GM18951 (cell line): ENCODE results near the gene ATP1A3.

Experiments
- POLR2A ChIP-seq: IDR thresholded peaks from 4 replicates; pipeline ENCODE4 v1.6.1; 2011; ENCODE audit warnings: mild to moderate bottlenecking; ENCODE audit not compliant: insufficient read length, insufficient read depth; ENCODE audit errors: extremely low read depth
- in situ Hi-C: fragments of 300-500 bp; cut with MboI; formaldehyde crosslinking; loops from one replicate; pipeline ENCODE4 v1.12.0; 2022; ENCODE audit warnings: low sequenced_read_pairs, mixed read lengths, inconsistent platforms; ENCODE audit not compliant: unreplicated experiment

The ATP1A3 gene

DNA sequence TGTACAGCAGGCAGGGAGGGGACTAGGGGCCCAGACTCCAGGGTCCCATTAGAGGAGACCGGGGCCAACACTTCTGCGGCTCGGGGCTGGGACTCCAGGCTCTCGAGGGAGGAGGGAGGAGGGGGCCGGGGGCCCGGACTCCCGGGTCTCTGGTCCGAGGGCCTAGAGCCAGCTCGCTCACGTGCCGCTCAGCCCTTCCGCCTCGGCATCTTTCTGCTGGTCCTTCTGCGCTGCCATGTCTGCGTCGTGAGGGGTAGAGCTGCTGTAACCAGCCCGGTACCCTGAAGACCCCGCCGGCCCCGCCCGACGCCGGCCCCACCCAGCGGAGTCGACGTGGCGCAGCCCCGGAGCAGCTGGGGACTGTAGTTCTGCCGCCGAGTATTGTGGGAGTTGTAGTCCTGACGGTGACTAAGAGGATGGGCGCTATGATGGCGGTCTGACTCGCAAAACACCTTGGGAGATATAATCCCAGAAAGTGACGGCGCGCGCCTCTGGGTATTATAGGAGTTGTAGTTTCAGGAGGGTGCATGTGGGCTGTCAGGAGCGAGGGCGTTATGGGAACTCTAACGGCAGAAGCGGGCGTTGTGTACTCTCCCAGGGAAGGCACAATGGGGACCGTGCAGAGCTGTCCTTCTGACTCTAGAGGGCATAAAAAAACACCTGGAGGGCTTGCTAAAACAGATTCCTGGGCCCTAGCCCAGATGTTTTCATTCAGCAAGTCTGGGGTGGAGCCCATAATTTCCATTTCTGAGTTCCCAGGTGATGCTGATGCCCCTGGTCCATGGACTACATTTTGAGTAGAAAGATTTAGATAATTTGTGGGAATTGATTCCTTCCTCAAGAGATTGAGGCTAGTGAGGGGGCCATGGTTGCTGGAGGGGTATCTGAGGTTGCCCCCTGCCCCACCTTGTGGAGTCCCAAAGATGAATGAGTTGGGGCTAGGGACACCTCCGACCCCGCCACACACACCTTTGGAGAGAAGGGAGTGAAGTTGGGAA lies 34.7 kb downstream of the ATP1A3 start, which contains the start of gene RABAC1:
Gene RABAC1, minus strand, starts transcription at position 266 of the 998 bp plus-strand sequence. Its CDS starts 29 bp downstream, at position 237.
- TF ChIP-seq POLR2A: peak; percentile 56
- in situ Hi-C loops: no loop called here

DNA sequence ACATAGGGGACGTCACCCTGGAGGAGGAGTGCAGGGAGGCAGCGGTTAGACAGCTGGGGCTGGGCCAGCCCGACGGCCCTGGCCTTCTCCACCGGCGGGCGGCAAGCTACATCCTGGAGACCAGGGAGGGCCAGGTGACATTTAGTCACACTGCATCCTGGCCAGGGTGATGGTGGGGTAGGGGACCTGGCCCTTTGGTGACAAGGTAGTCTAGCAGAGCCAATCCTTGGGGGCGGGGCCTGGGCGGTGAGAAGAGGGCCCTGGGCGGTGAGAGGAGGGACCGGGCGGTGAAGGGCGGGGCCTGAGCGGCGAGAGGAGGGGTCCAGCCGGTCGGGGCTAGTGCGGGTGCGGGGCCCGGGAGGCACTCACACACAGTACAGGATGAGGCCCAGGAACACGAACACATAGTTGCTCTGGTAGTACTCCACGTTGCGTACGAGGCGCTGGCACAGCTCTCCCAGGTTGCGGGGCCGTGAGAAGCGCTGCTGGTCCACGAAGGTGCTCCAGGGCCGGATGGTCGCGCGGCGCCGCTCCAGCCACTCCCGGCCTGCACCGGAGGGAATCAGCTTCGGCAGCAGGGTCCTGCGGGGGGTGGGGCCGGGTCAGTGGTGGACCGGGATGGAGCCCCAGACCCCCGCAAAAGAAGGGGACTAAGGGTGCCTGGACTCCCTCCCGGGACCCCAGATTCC lies 35.5 kb downstream of the ATP1A3 start:
- in situ Hi-C loops: no loop called here
- TF ChIP-seq POLR2A: peak; percentile 36

DNA sequence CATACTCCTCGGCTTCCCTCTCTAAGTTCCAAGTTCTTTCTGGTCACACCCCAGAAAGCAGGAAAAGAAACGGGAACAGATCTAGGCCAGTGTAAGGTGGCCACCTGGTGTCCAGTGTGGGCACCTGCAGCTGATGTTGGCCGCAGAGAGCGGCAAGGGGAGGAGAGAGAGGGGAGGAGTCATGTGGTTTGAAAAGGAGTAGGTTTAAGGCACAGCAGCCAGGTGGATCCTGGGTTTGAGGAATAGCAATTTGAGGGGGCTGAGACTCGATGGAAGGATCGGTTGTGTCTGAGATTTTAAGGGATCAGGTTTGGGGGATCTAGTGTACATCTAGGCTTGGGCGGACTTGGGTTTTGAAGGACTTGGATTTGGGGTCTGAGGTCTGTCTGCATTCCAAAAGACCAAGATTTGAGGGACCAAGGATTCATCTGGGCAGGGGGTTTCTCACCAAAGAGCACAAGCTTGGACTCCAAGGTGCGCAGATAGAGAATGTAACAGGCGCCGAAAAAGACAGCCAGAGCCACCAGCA lies 36.1 kb downstream of the ATP1A3 start:
- in situ Hi-C loops: no loop called here

DNA sequence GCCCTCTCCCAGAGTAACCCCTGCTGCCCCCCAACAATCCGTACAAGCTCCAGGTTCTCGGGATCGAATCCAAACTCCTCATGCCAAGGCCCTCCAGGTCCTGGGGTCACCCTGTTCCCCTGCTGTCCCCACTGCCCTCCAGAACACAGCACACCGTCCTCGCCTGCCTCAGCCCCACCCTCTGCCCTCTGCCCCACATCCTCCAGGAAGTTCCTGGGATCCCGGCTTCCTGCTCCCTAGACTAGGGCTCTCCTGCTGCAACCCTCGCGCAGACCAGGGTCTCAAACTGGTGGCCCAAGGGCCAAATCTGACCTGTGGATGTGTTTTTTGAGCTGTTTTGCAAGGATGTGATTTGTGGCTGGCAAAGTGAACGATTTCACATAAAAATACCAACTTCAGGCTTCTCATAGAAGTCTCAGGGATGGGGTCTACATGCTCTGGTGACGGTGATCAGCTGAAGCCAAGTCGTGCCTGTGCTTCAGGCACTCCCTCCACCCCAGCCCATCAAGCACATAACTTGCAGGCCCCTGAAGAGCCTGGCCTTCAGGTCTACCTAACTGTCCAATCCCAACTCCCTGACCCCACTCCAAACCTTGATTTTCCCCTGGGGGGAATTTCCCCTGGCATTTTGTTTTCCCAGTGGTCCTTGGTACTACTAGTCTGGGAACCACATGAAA lies 36.7 kb downstream of the ATP1A3 start:
- in situ Hi-C loops: no loop called here

More for the DNA sequence above, 36.1 kb downstream of the ATP1A3 start:
- TF ChIP-seq POLR2A: no peak

DNA sequence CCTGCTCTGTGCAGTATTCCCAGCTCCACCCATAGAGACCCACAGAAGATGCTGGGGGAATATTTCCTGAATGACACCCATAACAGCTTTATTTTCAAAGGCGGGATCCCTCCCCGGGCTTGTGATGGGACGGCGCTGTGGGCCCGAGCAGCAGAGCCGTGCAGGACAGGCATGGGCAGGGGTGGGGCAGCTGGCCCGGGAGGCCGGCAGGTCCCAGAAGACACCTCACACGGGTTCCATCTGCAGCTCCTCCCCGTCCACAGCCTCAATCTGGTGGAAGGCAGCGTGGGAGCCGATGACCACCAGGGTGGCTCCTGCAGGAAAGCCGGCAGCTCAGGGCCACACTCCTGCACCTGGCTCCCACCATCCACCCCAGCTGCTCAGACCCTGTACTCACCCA lies 37.4 kb downstream of the ATP1A3 start:
- in situ Hi-C loops: no loop called here
- TF ChIP-seq POLR2A: no peak

More for the DNA sequence above, 36.7 kb downstream of the ATP1A3 start:
- TF ChIP-seq POLR2A: no peak

DNA sequence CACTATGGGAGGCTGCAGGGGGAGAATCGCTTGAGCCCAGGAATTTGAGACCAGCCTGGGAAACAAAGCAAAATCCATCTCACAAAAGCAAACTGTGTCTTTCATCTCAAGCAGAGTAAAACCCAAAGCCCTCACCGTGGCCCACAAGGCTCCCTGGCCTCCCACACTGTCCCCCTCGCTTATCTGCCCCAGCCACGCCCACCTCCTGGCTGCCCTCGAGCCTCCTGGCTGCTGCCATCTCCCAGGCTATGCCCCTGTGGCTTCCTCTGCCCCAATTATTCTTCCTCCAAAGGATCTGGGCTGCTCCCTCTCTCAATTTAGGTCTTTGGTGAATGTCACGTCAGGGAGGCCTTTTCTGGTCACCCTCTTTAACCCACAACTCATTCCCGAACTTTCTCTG lies 38.5 kb downstream of the ATP1A3 start:
- no peak for TF ChIP-seq POLR2A
- in situ Hi-C loops: no loop called here

DNA sequence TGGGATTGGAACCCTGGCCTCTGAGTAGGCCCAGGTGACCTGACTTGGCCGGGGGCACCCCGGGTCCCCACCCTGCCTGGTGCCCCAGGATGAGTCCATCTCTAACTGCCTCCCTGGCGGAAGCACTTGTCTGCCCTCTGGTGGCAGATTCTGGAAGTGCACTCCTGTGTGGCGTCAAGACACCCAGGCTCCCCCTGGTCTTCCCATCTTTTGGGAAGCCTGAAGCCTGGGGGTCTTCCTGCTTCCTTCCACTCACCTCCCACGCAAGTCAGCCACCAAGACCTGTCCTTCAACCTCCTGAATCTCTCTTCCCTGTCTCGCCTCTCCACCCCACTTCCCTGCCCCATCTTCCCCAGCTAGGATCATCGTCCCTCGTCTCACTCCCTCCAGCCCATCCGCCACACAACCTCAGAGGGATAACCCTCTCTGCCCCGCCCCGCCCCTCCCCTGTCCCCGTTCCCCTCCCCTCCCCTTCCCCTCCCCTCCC lies 42.3 kb downstream of the ATP1A3 start:
- in situ Hi-C loops: loop anchor here (5.0 kb wide), 1 partner anchor 79 kb away; no protein-coding TSS in a partner anchor
- TF ChIP-seq POLR2A: no peak

DNA sequence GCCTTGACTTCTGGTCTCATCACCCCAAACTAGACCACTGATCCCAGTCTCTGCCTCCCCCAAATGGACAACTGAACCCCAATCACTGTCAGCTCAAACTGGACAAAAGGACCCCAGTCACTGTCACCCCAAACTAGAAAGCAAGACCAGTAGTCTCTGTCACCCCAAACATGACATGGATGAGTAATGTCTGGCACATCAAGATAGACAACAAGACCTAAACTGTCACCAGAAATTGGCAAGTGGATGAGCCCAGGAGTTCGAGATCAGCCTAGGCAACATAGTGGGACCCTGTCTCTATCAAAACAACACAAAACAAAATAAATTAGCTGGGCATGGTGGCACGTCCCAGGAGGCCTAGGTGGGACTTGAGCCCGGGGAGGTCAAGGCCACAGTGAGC lies 46.9 kb downstream of the ATP1A3 start:
- no peak for TF ChIP-seq POLR2A
- in situ Hi-C loops: no loop called here

DNA sequence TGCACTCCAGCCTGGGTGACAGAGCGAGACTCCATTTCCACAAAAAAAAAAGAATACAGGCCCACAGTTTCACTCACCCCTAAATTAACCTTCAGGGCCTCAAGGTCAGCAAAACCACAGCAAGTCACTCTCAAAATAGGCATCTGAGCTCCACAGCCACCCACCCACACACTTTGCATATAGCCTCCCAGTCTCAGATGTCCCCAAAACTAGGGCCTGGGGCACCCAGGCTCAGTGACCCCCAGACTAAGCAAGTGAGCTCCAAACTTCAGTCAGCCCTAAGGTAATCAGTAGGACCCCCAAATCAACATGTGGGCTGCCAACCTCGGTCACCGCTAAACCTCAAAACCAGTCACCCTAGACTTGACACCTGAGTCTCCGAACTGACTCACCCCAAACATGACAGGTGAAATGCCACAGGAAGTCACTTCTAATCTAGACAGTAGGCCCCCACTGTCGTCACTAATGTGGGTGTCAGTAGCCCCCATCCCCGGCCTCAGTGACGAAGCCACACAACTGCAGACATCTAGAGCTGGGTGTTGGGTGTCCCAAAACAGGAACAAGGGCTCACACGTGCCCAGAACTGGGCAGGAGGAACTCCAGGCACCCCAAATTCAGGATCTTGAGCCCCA lies 48.8 kb downstream of the ATP1A3 start:
- in situ Hi-C loops: no loop called here
- peak; percentile 20 for TF ChIP-seq POLR2A

DNA sequence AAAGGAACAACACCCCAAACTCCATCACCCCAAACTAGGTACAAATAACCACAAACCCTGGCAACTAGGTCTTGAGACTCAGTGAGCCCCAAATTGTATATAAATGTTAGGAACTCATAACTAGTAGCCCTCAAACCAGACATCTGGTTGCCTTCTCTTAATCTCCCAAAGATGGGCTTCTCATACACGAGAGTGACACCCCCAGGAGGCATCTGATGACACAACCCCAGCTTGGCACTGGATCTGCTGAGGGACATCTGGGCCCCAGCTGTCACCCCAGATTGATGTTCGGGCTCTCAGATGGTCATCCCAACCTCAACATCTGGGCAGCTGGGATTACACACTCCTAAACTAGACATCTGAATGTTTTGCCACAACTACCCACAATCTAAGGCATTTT lies 49.7 kb downstream of the ATP1A3 start:
- TF ChIP-seq POLR2A: no peak
- in situ Hi-C loops: no loop called here

DNA sequence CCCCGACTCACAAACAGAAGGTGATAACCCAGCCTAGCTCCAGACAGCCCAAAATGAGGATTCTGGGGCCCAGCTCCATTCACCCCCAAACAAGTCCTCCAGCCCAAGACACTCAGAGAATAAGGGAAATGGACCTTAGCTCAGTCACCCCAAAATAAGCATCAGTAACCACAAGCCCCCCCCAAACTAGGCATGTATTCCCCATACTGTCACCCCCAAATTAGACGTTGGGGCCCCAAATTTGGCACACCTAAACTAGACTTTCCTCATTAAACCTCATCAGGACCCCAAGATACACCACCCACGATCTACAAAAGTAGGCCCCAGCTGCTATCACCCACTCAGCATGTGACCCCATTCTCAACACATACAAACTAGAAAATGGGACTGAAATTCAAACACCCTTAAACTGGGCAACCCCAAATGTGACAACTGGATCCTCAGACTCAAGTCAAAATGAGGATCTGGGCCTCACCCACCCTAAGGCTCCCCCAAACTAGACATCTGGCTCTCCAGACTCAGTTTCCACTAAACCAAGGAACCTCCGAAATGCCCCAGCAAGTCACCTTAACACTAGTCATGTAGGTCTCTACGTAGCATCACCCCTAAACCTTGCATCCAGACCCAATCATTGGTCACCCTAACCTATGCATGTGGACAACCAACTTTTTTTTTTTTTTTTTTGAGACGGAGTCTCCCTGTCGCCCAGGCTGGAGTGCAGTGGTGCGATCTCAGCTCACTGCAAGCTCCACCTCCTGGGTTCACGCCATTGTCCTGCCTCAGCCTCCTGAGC lies 52.4 kb downstream of the ATP1A3 start:
- in situ Hi-C loops: no loop called here
- TF ChIP-seq POLR2A: no peak
